Ascending aorta (tissue), 2 donors: ENCODE measurements around the gene SPNS2. TPM values are rescaled to one million over a fixed set of nuclear protein-coding genes. Genes with fewer than 3 reads are reported as not detected.

ENCODE experiments used
- DNase-seq, 2 donors: peaks; one replicate each; pipeline ENCODE4 v3.0.0-alpha.2; 2019; ENCODE audit warnings: low spot score in 2 of 2
- H3K27ac ChIP-seq, 2 donors: fragments of 200-600 bp; sonication (generic); one replicate each; pipeline ENCODE4 v1.5.1; 2016 to 2017; ENCODE audit warnings: mild to moderate bottlenecking in 1 of 2
- H3K27me3 ChIP-seq: fragments of 200-600 bp; sonication (generic); one replicate; pipeline ENCODE4 v1.5.1; 2017
- H3K36me3 ChIP-seq, 2 donors: fragments of 200-600 bp; sonication (generic); one replicate each; pipeline ENCODE4 v1.5.1; 2016
- H3K4me1 ChIP-seq, 2 donors: fragments of 200-600 bp; sonication (generic); one replicate each; pipeline ENCODE4 v1.5.1; 2016 to 2017; ENCODE audit warnings: mild to moderate bottlenecking in 1 of 2
- H3K4me3 ChIP-seq, 2 donors: fragments of 200-600 bp; sonication (generic); one replicate each; pipeline ENCODE4 v1.5.1; 2016 to 2017; ENCODE audit warnings: mild to moderate bottlenecking in 1 of 2
- H3K9me3 ChIP-seq, 2 donors: fragments of 200-600 bp; sonication (generic); one replicate each; pipeline ENCODE4 v1.5.1; 2016
- CTCF ChIP-seq, 3 experiments: fragments of 200-600 bp in 2 of 3; fragments of 450-650 bp in 1 of 3; sonication (generic) in 2 of 3; IDR thresholded peaks; one replicate each; pipeline ENCODE4 v1.5.1; 2016 to 2019; ENCODE audit warnings: antibody characterized with exemption in 3 of 3, mild to moderate bottlenecking in 1 of 3, moderate library complexity in 1 of 3
- intact Hi-C: fragments of 100-400 bp; cut with DNase I; formaldehyde crosslinking; loops from one replicate; pipeline ENCODE4 v1.15.1; 2023
- total RNA-seq: library from RNA; depleted of rRNA; stranded (reverse); fragments of >200 nt; gene quantifications from one replicate; pipeline ENCODE4 v1.1.0, GENCODE V29; 2016

The SPNS2 gene
- total RNA-seq, 1 donor from 2014 or later: 107 TPM

DNA sequence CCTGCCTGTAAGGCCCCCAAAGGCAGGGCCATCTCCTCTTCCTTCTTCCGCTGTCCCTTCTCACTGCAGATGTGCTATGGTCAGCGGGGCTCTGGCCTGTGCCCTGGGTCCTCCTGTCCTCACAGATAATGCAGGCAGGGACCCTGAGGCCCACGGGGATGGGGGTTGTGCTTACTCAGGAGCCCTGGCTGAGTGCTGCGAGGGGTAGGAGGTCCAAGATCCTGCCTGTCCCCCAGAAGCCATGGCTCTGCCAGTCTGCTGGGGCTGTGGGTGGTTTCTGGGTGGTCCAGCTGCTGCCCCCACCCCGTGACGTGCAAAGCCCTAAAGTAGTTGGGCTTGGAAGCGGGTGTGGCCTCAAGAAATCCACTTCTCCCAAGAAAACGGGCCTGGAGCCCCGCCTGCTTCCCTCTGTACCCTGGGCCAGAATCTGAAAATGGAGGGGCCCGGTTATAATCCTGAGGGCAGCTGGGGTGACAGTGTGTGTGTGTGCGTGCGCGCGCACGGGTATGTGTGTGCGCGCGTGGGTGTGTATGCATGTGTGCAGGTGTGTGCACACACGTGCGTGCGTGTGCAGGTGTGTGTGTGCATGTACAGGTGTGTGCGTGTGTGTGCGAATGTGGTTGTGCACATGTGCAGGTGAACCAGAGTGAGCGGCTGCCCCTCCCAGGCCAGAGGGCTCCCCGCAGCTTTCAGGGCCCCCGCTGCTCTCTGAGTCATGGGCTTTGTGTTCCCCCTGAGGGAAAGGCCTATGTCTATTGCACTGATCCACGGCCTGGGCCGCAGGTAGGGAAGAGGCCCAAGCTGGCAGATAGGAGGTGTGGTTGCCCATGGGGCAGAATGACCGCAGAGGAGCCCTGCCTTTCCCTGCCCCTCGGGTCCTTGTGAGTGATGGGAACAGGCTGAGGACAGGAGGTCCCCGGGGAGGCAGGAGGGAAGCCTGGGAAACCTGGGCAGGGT lies 13.8 kb downstream of the SPNS2 start:
- Histone ChIP-seq H3K4me1 (peaks cover 15 to 27% of the 10 kb centered on the region in 2 donors), H3K27ac (no peak overlapping the region), H3K36me3 (no peaks in the 10 kb centered on the region), H3K4me3 (no peak overlapping the region), H3K27me3 (no peaks in the 10 kb centered on the region), H3K9me3 (no peaks in the 10 kb centered on the region)
- no peak for DNase-seq
- no peak for TF ChIP-seq CTCF (IDR thresholded peaks at IDR 0.05)
- intact Hi-C loops: no loop called here

- H3K27ac ChIP-seq: peak overlapping the region; percentile 53 to 73
- intact Hi-C loops: no loop called here
- no peak for DNase-seq
These were observed 14.7 kb downstream of the SPNS2 start for GRCh38 chr17:4513113-4514032.

GRCh38 chr17:4514206-4514605 lies 15.5 kb downstream of the SPNS2 start:
- no peaks in the 10 kb centered on the region for H3K27me3 ChIP-seq
- H3K4me1 ChIP-seq: peaks cover 4 to 12% of the 10 kb centered on the region in 2 donors
- DNase-seq: no peak
- intact Hi-C loops: no loop called here
- no peaks in the 10 kb centered on the region for H3K9me3 ChIP-seq
- H3K4me3 ChIP-seq: no peak overlapping the region
- no peak for TF ChIP-seq CTCF (IDR thresholded peaks at IDR 0.05)
- H3K27ac ChIP-seq: peak overlapping the region; percentile 53 to 73
- H3K36me3 ChIP-seq: no peaks in the 10 kb centered on the region

More at GRCh38 chr17:4513113-4514032, 14.7 kb downstream of the SPNS2 start:
- Histone ChIP-seq H3K36me3 (no peaks in the 10 kb centered on the region), H3K4me3 (no peak overlapping the region), H3K9me3 (no peaks in the 10 kb centered on the region), H3K27me3 (no peaks in the 10 kb centered on the region), H3K4me1 (peaks cover 10 to 20% of the 10 kb centered on the region in 2 donors)
- TF ChIP-seq CTCF (IDR thresholded peaks at IDR 0.05): no peak

DNA sequence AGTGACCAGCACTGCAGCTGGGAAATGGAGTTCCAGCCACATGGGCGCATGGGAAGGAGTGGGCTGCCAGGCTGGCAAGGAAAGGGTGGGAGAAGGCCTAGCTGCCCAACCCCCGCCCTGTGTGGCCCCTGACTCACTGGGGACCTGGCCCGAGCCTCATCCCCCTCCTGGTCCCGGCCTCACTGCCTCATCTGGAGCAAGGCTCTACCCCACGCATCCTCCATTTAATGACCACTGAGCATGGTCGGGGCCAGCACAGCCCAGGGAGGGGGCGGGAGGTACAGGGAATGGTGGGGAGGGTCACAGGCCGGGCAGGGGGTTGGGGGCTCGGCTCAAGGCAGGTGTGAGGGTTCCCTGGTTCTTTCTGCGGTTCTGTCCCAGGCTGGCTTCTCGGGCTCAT lies 16.1 kb downstream of the SPNS2 start:
- intact Hi-C loops: no loop called here
- Histone ChIP-seq H3K9me3 (no peaks in the 10 kb centered on the region), H3K27ac (peak overlapping the region in 1 of 2 donors; percentile 4), H3K27me3 (no peaks in the 10 kb centered on the region), H3K36me3 (no peaks in the 10 kb centered on the region), H3K4me3 (no peak overlapping the region), H3K4me1 (peaks cover 3 to 7% of the 10 kb centered on the region in 2 donors)
- no peak for TF ChIP-seq CTCF (IDR thresholded peaks at IDR 0.05)
- no peak for DNase-seq

DNA sequence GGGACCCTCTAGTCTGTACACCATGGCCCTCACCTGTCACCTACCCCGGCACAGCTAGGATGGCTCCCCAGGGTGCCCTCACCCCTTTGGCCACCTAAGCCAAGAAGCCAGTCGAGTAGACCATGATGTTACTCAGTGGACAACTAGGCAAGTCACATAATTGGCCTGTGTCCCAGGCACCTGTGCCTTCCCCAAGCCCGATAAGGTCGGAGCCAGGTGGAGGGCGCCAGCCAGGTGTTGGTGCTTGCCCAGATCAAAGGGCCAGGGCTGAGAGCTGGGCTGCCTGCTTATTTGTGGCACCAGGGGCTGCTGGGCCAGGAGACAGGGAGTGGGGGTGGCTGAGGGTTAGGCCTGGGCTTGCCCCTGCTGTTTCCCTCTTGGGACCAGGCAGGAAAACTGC lies 16.8 kb downstream of the SPNS2 start:
- no peaks in the 10 kb centered on the region for H3K27me3 ChIP-seq
- no peaks in the 10 kb centered on the region for H3K36me3 ChIP-seq
- TF ChIP-seq CTCF (IDR thresholded peaks at IDR 0.05): no peak
- H3K9me3 ChIP-seq: no peaks in the 10 kb centered on the region
- H3K27ac ChIP-seq: no peak overlapping the region
- intact Hi-C loops: no loop called here
- no peak for DNase-seq
- H3K4me1 ChIP-seq: peaks cover 0 to 5% of the 10 kb centered on the region in 2 donors
- H3K4me3 ChIP-seq: no peak overlapping the region
